Measurements from ENCODE around the gene ABCC5.

- TF ChIP-seq POLR2AphosphoS5 (IDR thresholded peaks at IDR 0.05): no peak
- TF ChIP-seq CTCF (IDR thresholded peaks at IDR 0.05): no peak
- no peak for TF ChIP-seq POLR2A (IDR thresholded peaks at IDR 0.05)
- TF ChIP-seq EP300 (IDR thresholded peaks at IDR 0.05): no peak
Measured at GRCh38 chr3:183911087-183911486, 106.6 kb downstream of the ABCC5 start.
